Raji (cell line): ENCODE results near the gene DENND4B.

Experiments
- POLR2A ChIP-seq: IDR thresholded peaks from 2 replicates; pipeline ENCODE4 v1.6.1; 2011; ENCODE audit warnings: low read depth, low read length, control low read depth; ENCODE audit not compliant: insufficient read depth

Gene DENND4B

DNA sequence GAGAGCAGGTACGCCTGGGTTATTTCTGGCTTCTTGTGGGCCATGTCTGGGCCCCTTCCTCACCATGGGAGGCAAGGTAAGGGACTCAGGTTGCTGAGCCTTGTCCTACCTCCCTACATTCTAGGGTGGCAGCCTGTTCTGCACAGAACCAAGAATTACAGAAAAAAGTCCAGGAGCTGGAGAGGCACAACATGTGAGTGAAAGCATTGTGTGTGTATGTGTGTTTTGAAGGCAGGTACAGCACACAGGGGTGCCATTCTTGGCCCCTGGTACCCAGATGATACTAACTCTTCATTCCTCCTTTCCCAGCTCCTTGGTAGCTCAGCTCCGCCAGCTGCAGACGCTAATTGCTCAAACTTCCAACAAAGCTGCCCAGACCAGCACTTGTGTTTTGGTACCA lies 26.6 kb upstream of the DENND4B start:
- TF ChIP-seq POLR2A, result no peak

DNA sequence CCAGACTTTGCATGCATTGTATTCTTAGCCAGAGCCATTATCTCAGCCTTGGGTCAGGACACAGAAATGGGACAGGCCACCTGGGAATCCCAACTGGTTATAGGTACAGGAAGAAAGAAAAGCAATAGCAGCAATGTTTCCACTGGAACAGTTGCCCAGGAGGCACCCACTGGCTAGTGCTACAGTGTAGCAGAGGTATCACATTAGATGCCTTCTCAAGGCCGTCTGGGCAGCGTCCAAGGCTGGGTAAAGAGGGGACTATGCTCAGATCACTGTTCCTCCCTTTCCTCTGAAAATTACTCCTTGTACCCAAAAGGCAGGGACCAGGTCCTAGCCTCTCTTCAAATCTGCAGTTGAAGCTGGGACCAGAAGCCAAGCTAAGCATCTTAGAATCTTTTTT lies 23.8 kb upstream of the DENND4B start:
- TF ChIP-seq POLR2A, result no peak

DNA sequence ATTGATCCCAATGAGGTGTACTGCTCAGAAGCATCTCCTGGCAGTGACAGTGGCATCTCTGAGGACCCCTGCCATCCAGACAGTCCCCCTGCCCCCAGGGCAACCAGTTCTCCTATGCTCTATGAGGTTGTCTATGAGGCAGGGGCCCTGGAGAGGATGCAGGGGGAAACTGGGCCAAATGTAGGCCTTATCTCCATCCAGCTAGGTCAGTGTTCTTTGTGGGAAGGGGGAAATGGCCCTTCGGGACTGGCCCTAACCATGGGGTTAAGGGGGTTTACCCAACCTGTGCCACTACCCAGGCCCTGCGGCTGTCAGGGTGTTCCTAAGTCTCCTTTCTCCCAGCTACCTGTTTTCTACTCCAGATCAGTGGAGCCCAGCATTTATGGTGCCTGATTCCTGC lies 22.5 kb upstream of the DENND4B start:
- no peak for TF ChIP-seq POLR2A

DNA sequence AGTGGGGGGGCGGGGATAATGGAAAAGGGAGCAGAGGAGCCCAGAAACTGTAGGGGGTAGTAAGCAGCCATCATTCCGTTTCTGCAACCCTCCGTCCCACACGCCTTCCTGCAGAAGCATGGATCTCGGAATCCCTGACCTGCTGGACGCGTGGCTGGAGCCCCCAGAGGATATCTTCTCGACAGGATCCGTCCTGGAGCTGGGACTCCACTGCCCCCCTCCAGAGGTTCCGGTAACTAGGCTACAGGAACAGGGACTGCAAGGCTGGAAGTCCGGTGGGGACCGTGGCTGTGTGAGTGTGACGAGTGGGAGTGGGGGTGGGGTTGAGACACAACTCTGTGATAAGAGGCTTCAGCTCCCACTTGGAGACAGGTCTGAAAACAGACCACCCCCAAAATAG lies 21.9 kb upstream of the DENND4B start:
- no peak for TF ChIP-seq POLR2A

DNA sequence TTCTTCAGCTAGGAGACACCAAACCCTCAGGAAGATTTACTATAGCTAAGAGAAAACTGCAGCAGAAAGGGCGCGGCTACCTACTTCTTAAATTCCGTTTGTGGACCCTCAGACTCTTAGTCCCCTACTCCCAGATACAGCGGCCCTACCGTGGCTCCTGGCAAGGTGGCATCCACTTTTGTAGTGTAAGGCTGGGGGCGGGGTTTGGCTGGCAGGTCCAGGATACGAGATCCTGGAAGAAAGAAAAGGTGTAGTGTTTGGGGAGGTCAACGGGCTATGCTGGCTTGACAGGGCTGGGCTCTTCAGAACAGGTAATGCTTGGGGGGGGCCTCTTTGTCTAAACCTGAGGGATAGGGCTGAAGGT lies 21.5 kb upstream of the DENND4B start:
- TF ChIP-seq POLR2A, result no peak

DNA sequence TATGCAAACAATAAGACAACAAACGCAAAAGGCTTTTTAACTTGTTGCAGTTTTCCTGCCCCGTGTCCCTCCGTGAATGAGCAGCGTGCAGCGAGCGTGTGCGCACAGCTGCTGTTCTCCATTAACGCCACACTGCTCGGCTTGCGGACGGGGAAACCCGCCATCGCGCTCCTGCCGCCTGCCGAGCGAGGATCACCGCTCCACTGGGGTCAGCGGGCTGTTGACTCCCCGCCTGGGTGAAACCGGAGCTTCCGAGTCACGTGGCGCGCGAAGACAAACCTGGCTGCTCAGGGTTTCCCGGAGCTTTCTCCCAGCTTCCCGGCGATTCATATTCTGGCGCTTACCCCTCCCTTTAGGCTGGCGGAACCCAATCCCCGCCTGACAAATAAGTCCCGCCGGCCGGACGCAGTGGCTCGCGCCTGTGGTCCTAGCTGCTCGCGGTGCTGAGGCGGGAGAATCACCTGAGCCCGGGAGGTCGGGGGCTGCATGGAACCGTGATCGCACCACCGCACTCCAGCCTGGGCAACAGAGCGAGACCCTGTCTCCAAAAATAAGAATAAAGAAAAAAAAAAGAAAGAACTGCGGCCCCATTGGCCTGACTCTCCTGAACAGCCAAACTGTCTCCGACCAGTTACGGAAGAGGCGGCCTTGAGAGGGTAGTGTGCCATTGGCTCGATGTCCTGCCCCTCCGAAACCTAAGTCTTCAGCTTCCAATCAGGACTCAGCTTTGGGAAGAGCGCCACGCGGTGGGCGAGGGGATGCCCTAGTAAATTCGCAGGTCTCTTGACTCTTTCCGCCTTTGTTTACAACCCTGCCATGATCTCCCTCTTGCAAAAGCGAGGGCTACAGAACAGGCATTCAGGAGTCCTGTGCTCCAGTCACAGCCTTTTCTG lies 20.8 kb upstream of the DENND4B start, which contains the start of gene CREB3L4:
CREB3L4 (plus strand) TSS at position 796 of the 893 bp plus-strand sequence. CDS start 624 bp downstream, outside the sequence.
- TF ChIP-seq POLR2A, result peak; percentile 85

DNA sequence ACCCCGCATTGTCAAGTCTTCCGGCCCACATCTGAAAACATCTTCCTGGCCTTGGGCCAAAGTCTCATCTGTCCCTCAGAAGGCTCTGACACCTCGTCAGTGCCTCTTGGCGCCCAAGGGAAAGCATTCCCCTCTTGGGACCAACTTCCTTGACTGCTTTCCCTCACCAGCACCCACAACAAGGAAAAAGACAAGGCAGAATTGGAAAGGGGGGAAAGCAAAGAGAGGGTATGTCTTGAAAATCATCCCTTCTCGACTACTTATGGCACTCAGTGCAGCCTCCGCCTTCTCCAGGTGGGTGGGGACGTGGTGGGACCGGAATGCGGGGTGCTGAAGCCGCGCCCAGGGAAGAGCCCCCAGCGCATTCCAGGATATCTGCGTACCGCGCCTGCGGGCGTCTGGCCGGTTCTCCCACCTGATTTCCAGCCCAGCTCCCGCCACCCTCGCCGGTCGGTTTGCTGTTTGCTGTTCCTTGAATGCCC lies 17.4 kb upstream of the DENND4B start:
- TF ChIP-seq POLR2A, result no peak

DNA sequence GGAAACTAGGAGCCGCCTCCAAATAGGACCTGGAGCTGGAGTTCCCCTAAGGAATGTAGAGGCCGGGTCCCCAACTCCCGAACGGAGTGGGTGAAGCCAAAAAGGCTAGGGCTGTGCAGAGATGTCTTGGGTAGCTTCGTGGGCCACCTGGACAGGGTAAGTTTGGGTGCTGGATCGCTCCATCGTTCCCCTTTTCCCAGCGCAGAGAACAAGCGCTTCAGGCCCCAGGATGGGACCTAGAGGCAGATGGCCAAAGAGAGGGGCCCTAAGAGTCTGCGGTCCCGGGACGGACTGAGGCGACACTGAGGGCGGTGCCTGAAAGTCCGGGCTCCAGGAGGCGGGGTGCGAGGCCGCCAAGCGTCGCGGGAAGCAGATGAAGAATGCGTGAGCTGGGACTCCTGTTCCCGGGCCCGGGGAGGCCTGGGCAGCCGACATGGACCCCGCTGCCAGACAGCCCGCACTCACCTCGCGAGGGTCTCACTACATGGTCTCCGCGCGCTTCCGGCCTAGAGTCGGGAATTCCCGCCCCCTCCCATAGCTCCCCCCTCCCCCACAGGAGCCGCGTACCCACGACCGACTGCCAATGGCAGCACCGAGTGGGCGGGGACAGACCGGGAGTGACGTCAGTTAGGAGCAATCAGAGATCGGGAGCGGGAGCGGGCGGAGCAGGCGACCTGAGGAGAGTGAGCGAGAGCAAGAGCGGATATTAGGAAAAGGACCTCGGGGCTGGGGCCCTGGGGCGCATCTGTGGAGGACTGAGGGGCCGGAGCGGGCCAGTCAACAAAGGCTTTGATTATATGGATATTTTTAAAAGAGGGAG lies 16.7 kb upstream of the DENND4B start, which contains the start of gene SLC39A1:
SLC39A1 (minus strand) TSS at position 508 of the 820 bp plus-strand sequence. CDS start 822 bp downstream, outside the sequence.
- peak; percentile 80 for TF ChIP-seq POLR2A

DNA sequence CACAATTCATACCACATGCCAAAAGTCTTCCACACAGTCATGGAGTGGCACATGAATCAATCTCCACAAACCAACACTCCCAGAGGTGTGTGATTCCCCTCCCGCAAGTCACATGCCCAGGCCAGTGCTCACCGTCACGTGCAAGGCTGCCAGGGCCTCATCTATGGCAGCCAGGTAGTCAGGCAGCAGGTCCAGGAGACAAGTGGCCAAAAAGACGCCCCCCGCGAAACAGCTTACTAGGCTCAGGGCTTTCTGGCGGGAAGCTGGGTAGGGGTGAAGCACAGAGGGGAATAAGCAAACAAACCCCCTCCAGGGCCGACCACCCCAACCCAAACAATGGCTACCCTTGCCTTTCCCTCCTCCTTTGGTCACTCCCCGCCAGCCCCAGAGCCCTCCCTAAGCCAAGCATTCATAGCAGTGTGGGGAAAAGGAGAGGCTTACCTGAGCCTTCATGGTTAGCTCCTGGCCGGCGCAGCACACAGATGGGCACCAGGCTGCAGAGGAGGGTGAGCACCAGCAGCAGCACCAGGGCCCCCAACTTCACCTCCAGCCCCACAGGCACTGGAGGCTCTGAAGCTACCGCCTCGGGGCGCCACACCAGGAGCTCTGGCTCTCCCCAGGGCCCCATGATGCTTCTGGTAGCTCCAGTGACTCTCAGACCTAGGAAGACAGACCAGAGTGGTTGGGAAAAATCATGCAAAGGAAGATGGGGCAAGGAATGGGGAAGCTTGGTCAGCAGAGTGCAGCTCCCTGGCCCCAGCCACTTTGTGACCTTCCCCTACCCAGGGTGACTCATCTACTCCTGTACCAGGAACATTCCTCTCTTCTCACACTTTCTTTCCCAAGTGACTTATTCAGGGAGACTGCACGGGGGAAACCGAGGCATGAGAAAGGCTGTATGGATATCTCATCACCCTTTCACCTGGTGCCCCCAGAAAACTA lies 15.8 kb upstream of the DENND4B start:
- no peak for TF ChIP-seq POLR2A

DNA sequence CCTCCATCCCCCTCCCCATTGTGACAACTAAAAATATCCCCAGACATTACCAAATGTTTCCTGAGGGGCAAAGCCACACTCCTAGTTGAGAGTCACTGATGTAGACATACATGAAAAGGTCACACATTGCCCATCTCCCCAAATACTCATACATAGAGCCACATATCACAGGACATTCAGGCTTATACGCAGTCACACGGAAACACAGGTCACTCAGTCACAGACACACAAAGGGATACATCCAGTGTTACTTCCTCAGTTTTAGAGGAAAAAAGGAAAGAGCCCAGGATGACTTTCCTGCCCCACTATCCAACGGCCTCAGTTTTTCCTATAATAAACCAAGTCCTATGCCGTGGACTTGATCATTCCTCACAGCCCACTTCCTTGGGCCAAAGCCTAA lies 14.9 kb upstream of the DENND4B start:
- no peak for TF ChIP-seq POLR2A

DNA sequence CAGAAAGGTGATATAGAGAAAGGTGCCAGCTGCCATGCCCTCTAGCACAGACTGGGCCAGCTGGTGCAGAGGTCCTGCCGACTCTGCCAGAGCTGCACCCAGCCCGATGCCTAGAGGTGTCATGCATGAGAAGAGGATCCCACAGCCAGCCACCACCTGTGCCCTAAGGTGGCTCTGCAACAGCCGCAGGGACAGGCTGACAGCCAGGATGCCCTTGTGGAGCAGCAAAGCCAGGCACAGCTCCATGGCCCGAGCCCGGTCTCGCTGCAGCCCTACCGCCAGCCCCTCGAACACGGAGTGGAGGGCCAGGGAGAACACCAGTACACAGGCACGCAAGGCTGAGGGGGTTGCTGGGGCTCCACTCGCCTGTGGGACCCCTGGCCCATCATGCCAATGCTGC lies 13.7 kb upstream of the DENND4B start:
- no peak for TF ChIP-seq POLR2A

DNA sequence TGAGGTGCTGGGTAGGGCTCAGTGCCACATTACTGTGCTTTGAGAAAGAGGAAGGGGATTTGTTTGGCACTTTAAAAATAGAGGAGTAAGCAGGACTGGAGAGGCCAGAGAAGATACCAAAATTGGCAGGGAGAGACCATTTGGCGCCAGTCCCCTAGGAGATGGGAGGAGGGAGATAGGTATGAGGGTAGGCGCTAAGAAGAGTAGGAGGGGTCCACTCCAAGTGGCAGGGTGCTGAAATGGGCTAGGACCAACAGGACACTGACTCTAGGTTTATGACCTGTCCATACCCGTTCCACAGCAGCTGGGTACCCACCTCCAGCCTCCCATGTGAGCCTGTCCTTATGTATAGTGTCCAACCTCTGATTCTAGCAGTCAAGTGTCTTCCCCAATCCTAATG lies 12.9 kb upstream of the DENND4B start:
- no peak for TF ChIP-seq POLR2A

DNA sequence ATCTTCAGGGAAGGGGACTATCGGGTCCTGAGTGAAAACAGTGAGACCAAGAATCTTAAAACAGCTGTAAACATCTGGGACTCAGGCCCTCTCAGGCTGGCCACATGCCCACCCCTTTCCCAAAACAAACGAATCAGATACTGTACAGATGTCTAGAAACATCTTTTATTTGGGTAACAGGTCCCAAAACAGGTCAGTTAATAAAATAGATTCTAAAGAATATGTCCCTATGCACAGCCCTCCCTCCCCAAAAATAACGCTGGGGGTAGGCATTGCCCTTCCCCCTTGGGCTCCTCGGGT lies 12.4 kb upstream of the DENND4B start:
- TF ChIP-seq POLR2A, result no peak

DNA sequence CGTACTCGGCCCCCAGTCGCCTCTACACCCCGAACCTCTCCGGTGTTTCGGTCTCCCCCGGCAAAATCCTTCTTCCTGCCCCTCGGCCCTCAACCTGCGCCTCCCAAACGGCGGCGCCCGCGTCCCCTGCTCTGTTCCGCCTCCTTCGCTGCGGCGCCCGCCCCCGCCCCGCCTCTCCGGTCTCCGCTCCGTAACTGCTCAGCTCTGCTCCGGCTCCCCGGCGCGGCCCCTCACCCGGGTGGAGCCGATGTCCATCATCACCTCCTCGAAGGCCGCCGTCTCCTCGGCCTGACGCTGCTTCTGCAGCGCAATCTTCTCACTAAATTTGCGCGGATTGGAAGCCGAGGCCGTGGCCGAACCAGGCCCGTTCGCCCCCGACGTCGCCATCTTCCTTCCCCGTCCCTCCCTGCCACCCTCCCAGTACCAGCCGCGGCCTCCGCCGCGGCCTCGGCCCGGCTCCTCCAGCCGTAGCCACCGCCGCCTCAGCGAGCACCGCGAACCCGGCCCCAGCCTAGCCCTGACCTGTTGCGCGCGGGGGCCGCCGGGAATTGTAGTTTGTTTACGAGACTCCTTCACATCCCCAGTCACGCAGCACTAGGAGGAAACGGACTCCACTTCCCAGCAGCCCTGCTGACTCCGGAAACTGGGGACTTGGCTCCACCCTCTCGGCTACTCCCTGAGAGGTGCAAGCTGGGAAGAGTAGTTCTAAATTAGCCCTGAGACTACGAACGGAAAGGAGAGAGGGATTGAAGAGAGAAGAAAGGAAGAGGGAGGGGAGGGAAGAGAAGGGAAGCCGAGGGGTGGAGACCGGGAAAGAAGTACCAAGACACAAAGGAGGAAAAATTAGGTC lies 11.8 kb upstream of the DENND4B start, which contains the start of gene CRTC2:
CRTC2 (minus strand) TSS at position 502 of the 850 bp plus-strand sequence; CDS start at position 387, 115 bp downstream.
- TF ChIP-seq POLR2A, result peak; percentile 53
